ENCODE results near the gene CEP78. TPM values are rescaled to one million over a fixed set of nuclear protein-coding genes. Genes with fewer than 3 reads are reported as not detected.

CEP78 gene
- total RNA-seq, 2 donors from 2014 or later = 52.8 to 71.6 TPM

DNA sequence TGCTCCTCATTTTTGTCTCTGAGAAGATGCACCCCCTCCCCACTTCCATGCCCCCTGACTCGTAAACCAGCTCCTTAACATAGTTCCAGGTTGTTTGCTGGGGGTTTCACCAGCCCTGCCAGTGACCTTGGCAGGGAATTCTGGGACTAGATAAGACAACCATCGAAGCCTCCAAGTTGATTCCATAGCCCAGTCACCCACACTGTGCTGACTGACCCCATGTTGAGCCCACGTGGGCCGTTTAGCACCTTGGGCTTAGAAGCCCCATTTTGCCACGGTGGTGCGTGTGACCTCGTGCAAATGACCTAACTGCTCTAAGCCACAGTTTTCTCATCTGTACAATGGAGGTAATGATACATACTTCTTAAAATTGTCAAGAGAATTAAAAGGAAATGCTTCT lies 85.6 kb downstream of the CEP78 start:
- TF ChIP-seq, protein P1, sequence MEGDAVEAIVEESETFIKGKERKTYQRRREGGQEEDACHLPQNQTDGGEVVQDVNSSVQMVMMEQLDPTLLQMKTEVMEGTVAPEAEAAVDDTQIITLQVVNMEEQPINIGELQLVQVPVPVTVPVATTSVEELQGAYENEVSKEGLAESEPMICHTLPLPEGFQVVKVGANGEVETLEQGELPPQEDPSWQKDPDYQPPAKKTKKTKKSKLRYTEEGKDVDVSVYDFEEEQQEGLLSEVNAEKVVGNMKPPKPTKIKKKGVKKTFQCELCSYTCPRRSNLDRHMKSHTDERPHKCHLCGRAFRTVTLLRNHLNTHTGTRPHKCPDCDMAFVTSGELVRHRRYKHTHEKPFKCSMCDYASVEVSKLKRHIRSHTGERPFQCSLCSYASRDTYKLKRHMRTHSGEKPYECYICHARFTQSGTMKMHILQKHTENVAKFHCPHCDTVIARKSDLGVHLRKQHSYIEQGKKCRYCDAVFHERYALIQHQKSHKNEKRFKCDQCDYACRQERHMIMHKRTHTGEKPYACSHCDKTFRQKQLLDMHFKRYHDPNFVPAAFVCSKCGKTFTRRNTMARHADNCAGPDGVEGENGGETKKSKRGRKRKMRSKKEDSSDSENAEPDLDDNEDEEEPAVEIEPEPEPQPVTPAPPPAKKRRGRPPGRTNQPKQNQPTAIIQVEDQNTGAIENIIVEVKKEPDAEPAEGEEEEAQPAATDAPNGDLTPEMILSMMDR (conservative IDR thresholded peaks at IDR 0.05) = no peak
- Histone ChIP-seq H3K27me3 (ENCODE audit: control insufficient read depth, insufficient read depth, low read length, poor library complexity, severe bottlenecking) (no peaks in the 10 kb centered on the region), H3K4me3 (ENCODE audit: low read length) (no peak overlapping the region), H3K27ac (ENCODE audit: low read depth, low read length) (no peak overlapping the region), H3K9ac (ENCODE audit: extremely low read depth, low read length, poor library complexity, severe bottlenecking) (no peak overlapping the region), H3K4me1 (ENCODE audit: control insufficient read depth, insufficient read depth, low read length) (no peaks in the 10 kb centered on the region), H3K36me3 (ENCODE audit: control insufficient read depth, insufficient read depth, low read length) (peaks cover 48% of the 10 kb centered on the region), H3K9me3 (ENCODE audit: control insufficient read depth, low read length) (peaks cover 4% of the 10 kb centered on the region)
- Mint-ChIP-seq H3K36me3 (ENCODE audit: low read depth) (peaks cover 84% of the 10 kb centered on the region), H3K27me3 (ENCODE audit: insufficient read depth) (no peaks in the 10 kb centered on the region), H3K4me3 (no peak overlapping the region), H3K27ac (no peak overlapping the region), H3K4me1 (peaks cover 9% of the 10 kb centered on the region), H3K9me3 (no peaks in the 10 kb centered on the region)
- WGBS, 2 experiments (ENCODE audit: insufficient coverage in 1 of 2, insufficient read length in 1 of 2) = 91 to 100% methylated on average over 1 to 7 of the region's 7 CpGs
- no peak for DNase-seq

DNA sequence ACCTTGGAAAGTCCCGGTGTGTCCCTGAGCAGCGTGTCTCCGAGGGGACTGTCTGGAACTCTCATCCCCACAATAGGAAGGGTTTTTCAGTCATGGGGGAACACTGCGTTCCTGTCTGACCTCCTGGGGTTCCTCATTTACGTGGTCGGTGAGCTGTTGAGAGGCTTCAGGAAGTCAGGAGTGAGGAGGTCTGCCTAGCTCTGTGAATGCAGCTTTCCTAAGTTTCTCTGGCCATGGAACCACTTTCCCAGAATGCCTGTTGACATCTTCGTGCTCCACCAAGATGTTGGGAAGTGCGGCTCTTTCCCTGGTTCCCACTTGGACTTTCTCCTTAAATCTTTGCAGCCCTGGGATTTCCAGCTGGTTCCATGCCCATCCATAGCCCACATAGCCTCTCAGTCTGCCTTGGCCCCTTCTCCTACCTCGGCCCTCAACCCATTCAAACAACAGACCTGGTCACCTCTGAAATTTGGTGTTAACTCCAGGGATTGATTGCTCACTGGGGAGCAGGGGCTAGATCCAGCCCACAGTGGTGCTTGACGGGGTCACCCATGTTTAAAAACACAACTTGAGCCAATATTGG lies 88.3 kb downstream of the CEP78 start:
- Histone ChIP-seq H3K27ac (ENCODE audit: low read depth, low read length) (no peak overlapping the region), H3K4me3 (ENCODE audit: low read length) (no peak overlapping the region), H3K9ac (ENCODE audit: extremely low read depth, low read length, poor library complexity, severe bottlenecking) (no peak overlapping the region), H3K9me3 (ENCODE audit: control insufficient read depth, low read length) (peaks cover 4% of the 10 kb centered on the region), H3K36me3 (ENCODE audit: control insufficient read depth, insufficient read depth, low read length) (peaks cover 50% of the 10 kb centered on the region), H3K4me1 (ENCODE audit: control insufficient read depth, insufficient read depth, low read length) (no peaks in the 10 kb centered on the region), H3K27me3 (ENCODE audit: control insufficient read depth, insufficient read depth, low read length, poor library complexity, severe bottlenecking) (no peaks in the 10 kb centered on the region)
- DNase-seq = no peak
- peaks cover 77% of the 10 kb centered on the region for H3K36me3 Mint-ChIP-seq (ENCODE audit: low read depth)
- H3K27ac Mint-ChIP-seq = no peak overlapping the region
- TF ChIP-seq, protein P1 (conservative IDR thresholded peaks at IDR 0.05) = no peak
- H3K4me1 Mint-ChIP-seq = peaks cover 4% of the 10 kb centered on the region
- no peaks in the 10 kb centered on the region for H3K9me3 Mint-ChIP-seq
- 87 to 88% methylated on average over 5 to 10 of the region's 10 CpGs for WGBS, 2 experiments (ENCODE audit: insufficient coverage in 1 of 2, insufficient read length in 1 of 2)
- no peak overlapping the region for H3K4me3 Mint-ChIP-seq
- no peaks in the 10 kb centered on the region for H3K27me3 Mint-ChIP-seq (ENCODE audit: insufficient read depth)

DNA sequence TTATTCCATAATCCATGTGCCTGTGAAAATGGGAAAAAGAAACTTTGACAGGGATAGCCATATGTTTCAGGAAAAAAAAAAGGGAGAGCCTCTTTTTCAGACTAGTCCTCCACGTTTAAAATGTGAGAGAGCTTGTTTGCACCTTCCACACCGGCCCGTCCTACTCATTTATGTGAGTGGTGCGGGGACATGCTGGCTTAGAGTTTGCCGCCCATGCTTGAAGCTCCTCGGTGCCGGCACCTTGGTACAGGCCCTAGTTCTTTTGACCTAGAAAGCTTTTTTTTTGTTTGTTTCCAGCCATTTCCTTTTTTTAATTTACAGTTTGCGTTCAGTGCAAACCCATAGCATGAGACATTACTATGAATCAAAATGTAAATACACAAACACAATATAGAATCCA lies 88.8 kb downstream of the CEP78 start:
- Mint-ChIP-seq H3K9me3 (no peaks in the 10 kb centered on the region), H3K36me3 (ENCODE audit: low read depth) (peaks cover 76% of the 10 kb centered on the region), H3K27ac (no peak overlapping the region), H3K4me3 (no peak overlapping the region), H3K4me1 (peaks cover 4% of the 10 kb centered on the region), H3K27me3 (ENCODE audit: insufficient read depth) (no peaks in the 10 kb centered on the region)
- Histone ChIP-seq H3K27ac (ENCODE audit: low read depth, low read length) (no peak overlapping the region), H3K27me3 (ENCODE audit: control insufficient read depth, insufficient read depth, low read length, poor library complexity, severe bottlenecking) (no peaks in the 10 kb centered on the region), H3K4me1 (ENCODE audit: control insufficient read depth, insufficient read depth, low read length) (no peaks in the 10 kb centered on the region), H3K9ac (ENCODE audit: extremely low read depth, low read length, poor library complexity, severe bottlenecking) (no peak overlapping the region), H3K36me3 (ENCODE audit: control insufficient read depth, insufficient read depth, low read length) (peaks cover 47% of the 10 kb centered on the region), H3K4me3 (ENCODE audit: low read length) (no peak overlapping the region), H3K9me3 (ENCODE audit: control insufficient read depth, low read length) (peaks cover 4% of the 10 kb centered on the region)
- WGBS, 2 experiments (ENCODE audit: insufficient coverage in 1 of 2, insufficient read length in 1 of 2) = 97 to 100% methylated on average over 5 to 8 of the region's 8 CpGs
- TF ChIP-seq, protein P1 (conservative IDR thresholded peaks at IDR 0.05) = no peak
- no peak for DNase-seq
